ENCODE measurements around the gene MFSD6. TPM values are rescaled to one million over a fixed set of nuclear protein-coding genes. Genes with fewer than 3 reads are reported as not detected.
A peak's percentile ranks its signal among the peaks of the same experiment; 100 is the strongest.
"Not testable (repeated sequence)": the region's sequence is repeated elsewhere in the genome, so short reads cannot be mapped to it uniquely, and the experiment has no call there.

The MFSD6 gene
- total and polyA plus RNA-seq, 5 donors from 2014 or later, result 24.0 to 67.1 (median 29.2) TPM

- Histone ChIP-seq H3K9me3 (ENCODE audit: control insufficient read depth in 2 of 2, low read length in 2 of 2) (no peaks in the 10 kb centered on the region), H3K27ac (ENCODE audit: insufficient read depth, low read length, poor library complexity, severe bottlenecking) (no peak overlapping the region), H3K4me1 (ENCODE audit: control insufficient read depth, insufficient read depth, low read length, poor library complexity, severe bottlenecking) (no peaks in the 10 kb centered on the region), H3K36me3 (ENCODE audit: control insufficient read depth, insufficient read depth, low read length) (peaks cover 74% of the 10 kb centered on the region), H3K27me3 (ENCODE audit: control insufficient read depth, insufficient read depth, low read length) (no peaks in the 10 kb centered on the region), H3K4me3 (ENCODE audit: low read depth, low read length) (no peak overlapping the region)
- ATAC-seq (ENCODE audit: low read depth in 2 of 2), result no peak
- H3K4me3 Mint-ChIP-seq, result no peak overlapping the region
- H3K27me3 Mint-ChIP-seq, result no peaks in the 10 kb centered on the region
- H3K9me3 Mint-ChIP-seq, result no peaks in the 10 kb centered on the region
- peaks cover 46% of the 10 kb centered on the region for H3K36me3 Mint-ChIP-seq
- no peak for DNase-seq
- peak overlapping the region in 2 of 3 donors; percentile 18 to 80 for H3K27ac Mint-ChIP-seq
- H3K4me1 Mint-ChIP-seq, result peaks cover 4 to 14% (median 10%) of the 10 kb centered on the region in 4 donors
Observed at GRCh38 chr2:190506666-190507065, 98.5 kb downstream of the MFSD6 start.

- no peaks in the 10 kb centered on the region for H3K27me3 Mint-ChIP-seq
- Histone ChIP-seq H3K36me3 (ENCODE audit: control insufficient read depth, insufficient read depth, low read length) (peaks cover 74% of the 10 kb centered on the region), H3K9me3 (ENCODE audit: control insufficient read depth in 2 of 2, low read length in 2 of 2) (no peaks in the 10 kb centered on the region), H3K27ac (ENCODE audit: insufficient read depth, low read length, poor library complexity, severe bottlenecking) (no peak overlapping the region), H3K4me3 (ENCODE audit: low read depth, low read length) (no peak overlapping the region), H3K27me3 (ENCODE audit: control insufficient read depth, insufficient read depth, low read length) (no peaks in the 10 kb centered on the region), H3K4me1 (ENCODE audit: control insufficient read depth, insufficient read depth, low read length, poor library complexity, severe bottlenecking) (no peaks in the 10 kb centered on the region)
- H3K4me3 Mint-ChIP-seq, result no peak overlapping the region
- ATAC-seq (ENCODE audit: low read depth in 2 of 2) (no peak), DNase-seq (no peak)
- H3K36me3 Mint-ChIP-seq, result peaks cover 46% of the 10 kb centered on the region
- no peaks in the 10 kb centered on the region for H3K9me3 Mint-ChIP-seq
- H3K4me1 Mint-ChIP-seq, result peaks cover 4 to 14% (median 10%) of the 10 kb centered on the region in 4 donors
- H3K27ac Mint-ChIP-seq, result peak overlapping the region in 2 of 3 donors; percentile 18 to 52
Observed at GRCh38 chr2:190507135-190507534, 99.0 kb downstream of the MFSD6 start.

- Mint-ChIP-seq H3K36me3 (peaks cover 47% of the 10 kb centered on the region), H3K4me1 (peaks cover 4 to 21% (median 8%) of the 10 kb centered on the region in 4 donors), H3K27ac (peak overlapping the region in 1 of 3 donors; percentile 58)
- not testable (repeated sequence) for H3K4me1 ChIP-seq (ENCODE audit: control insufficient read depth, insufficient read depth, low read length, poor library complexity, severe bottlenecking); DNase-seq; H3K9me3 Mint-ChIP-seq; H3K4me3 ChIP-seq (ENCODE audit: low read depth, low read length); H3K9me3 ChIP-seq (ENCODE audit: control insufficient read depth in 2 of 2, low read length in 2 of 2); ATAC-seq (ENCODE audit: low read depth in 2 of 2); H3K4me3 Mint-ChIP-seq; H3K27me3 ChIP-seq (ENCODE audit: control insufficient read depth, insufficient read depth, low read length); H3K27ac ChIP-seq (ENCODE audit: insufficient read depth, low read length, poor library complexity, severe bottlenecking); H3K27me3 Mint-ChIP-seq
- peaks cover 67% of the 10 kb centered on the region for H3K36me3 ChIP-seq (ENCODE audit: control insufficient read depth, insufficient read depth, low read length)
Observed at GRCh38 chr2:190509895-190510294, 101.7 kb downstream of the MFSD6 start.

GRCh38 chr2:190511104-190511503, 102.9 kb downstream of the MFSD6 start:
- Mint-ChIP-seq H3K27ac (no peak overlapping the region), H3K27me3 (no peaks in the 10 kb centered on the region)

GRCh38 chr2:190512539-190513095, 104.5 kb downstream of the MFSD6 start:
- peaks cover 13 to 31% (median 17%) of the 10 kb centered on the region in 4 donors for H3K4me1 Mint-ChIP-seq
- peaks cover 43% of the 10 kb centered on the region for H3K36me3 ChIP-seq (ENCODE audit: control insufficient read depth, insufficient read depth, low read length)
- peaks cover 18% of the 10 kb centered on the region for H3K4me1 ChIP-seq (ENCODE audit: control insufficient read depth, insufficient read depth, low read length, poor library complexity, severe bottlenecking)
- DNase-seq (no peak), ATAC-seq (ENCODE audit: low read depth in 2 of 2) (no peak)
- H3K36me3 Mint-ChIP-seq, result peaks cover 45% of the 10 kb centered on the region
- H3K27me3 Mint-ChIP-seq, result no peaks in the 10 kb centered on the region
- H3K9me3 Mint-ChIP-seq, result no peaks in the 10 kb centered on the region
- peak overlapping the region; percentile 52 to 86 (median 67) for H3K27ac Mint-ChIP-seq
- H3K4me3 ChIP-seq (ENCODE audit: low read depth, low read length), result no peak overlapping the region
- H3K9me3 ChIP-seq (ENCODE audit: control insufficient read depth in 2 of 2, low read length in 2 of 2), result no peaks in the 10 kb centered on the region
- no peak overlapping the region for H3K4me3 Mint-ChIP-seq
- H3K27ac ChIP-seq (ENCODE audit: insufficient read depth, low read length, poor library complexity, severe bottlenecking), result no peak overlapping the region
- H3K27me3 ChIP-seq (ENCODE audit: control insufficient read depth, insufficient read depth, low read length), result no peaks in the 10 kb centered on the region

More at GRCh38 chr2:190511104-190511503, 102.9 kb downstream of the MFSD6 start:
- Histone ChIP-seq H3K27ac (ENCODE audit: insufficient read depth, low read length, poor library complexity, severe bottlenecking) (no peak overlapping the region), H3K4me1 (ENCODE audit: control insufficient read depth, insufficient read depth, low read length, poor library complexity, severe bottlenecking) (peaks cover 13% of the 10 kb centered on the region), H3K27me3 (ENCODE audit: control insufficient read depth, insufficient read depth, low read length) (no peaks in the 10 kb centered on the region), H3K4me3 (ENCODE audit: low read depth, low read length) (no peak overlapping the region), H3K36me3 (ENCODE audit: control insufficient read depth, insufficient read depth, low read length) (peaks cover 57% of the 10 kb centered on the region), H3K9me3 (ENCODE audit: control insufficient read depth in 2 of 2, low read length in 2 of 2) (no peaks in the 10 kb centered on the region)
- ATAC-seq (ENCODE audit: low read depth in 2 of 2) (no peak), DNase-seq (no peak)
- Mint-ChIP-seq H3K4me1 (peaks cover 8 to 23% (median 14%) of the 10 kb centered on the region in 4 donors), H3K9me3 (no peaks in the 10 kb centered on the region), H3K36me3 (peaks cover 46% of the 10 kb centered on the region), H3K4me3 (no peak overlapping the region)

GRCh38 chr2:190513877-190514276, 105.7 kb downstream of the MFSD6 start:
- peak overlapping the region in 2 of 3 donors; percentile 16 to 62 for H3K27ac Mint-ChIP-seq
- no peak overlapping the region for H3K27ac ChIP-seq (ENCODE audit: insufficient read depth, low read length, poor library complexity, severe bottlenecking)
- H3K36me3 Mint-ChIP-seq, result peaks cover 47% of the 10 kb centered on the region
- no peaks in the 10 kb centered on the region for H3K27me3 Mint-ChIP-seq
- peaks cover 38% of the 10 kb centered on the region for H3K36me3 ChIP-seq (ENCODE audit: control insufficient read depth, insufficient read depth, low read length)
- ATAC-seq (ENCODE audit: low read depth in 2 of 2) (no peak), DNase-seq (no peak)
- no peaks in the 10 kb centered on the region for H3K9me3 ChIP-seq (ENCODE audit: control insufficient read depth in 2 of 2, low read length in 2 of 2)
- no peaks in the 10 kb centered on the region for H3K27me3 ChIP-seq (ENCODE audit: control insufficient read depth, insufficient read depth, low read length)
- no peak overlapping the region for H3K4me3 ChIP-seq (ENCODE audit: low read depth, low read length)
- no peaks in the 10 kb centered on the region for H3K9me3 Mint-ChIP-seq
- peaks cover 18% of the 10 kb centered on the region for H3K4me1 ChIP-seq (ENCODE audit: control insufficient read depth, insufficient read depth, low read length, poor library complexity, severe bottlenecking)
- H3K4me3 Mint-ChIP-seq, result no peak overlapping the region
- H3K4me1 Mint-ChIP-seq, result peaks cover 13 to 33% (median 17%) of the 10 kb centered on the region in 4 donors

GRCh38 chr2:190514676-190515075, 106.5 kb downstream of the MFSD6 start:
- H3K4me3 Mint-ChIP-seq, result no peak overlapping the region
- H3K9me3 Mint-ChIP-seq, result no peaks in the 10 kb centered on the region
- H3K4me1 Mint-ChIP-seq, result peaks cover 13 to 39% (median 17%) of the 10 kb centered on the region in 4 donors
- Histone ChIP-seq H3K27ac (ENCODE audit: insufficient read depth, low read length, poor library complexity, severe bottlenecking) (no peak overlapping the region), H3K4me3 (ENCODE audit: low read depth, low read length) (no peak overlapping the region), H3K4me1 (ENCODE audit: control insufficient read depth, insufficient read depth, low read length, poor library complexity, severe bottlenecking) (peaks cover 21% of the 10 kb centered on the region), H3K27me3 (ENCODE audit: control insufficient read depth, insufficient read depth, low read length) (no peaks in the 10 kb centered on the region), H3K9me3 (ENCODE audit: control insufficient read depth in 2 of 2, low read length in 2 of 2) (no peaks in the 10 kb centered on the region), H3K36me3 (ENCODE audit: control insufficient read depth, insufficient read depth, low read length) (peaks cover 33% of the 10 kb centered on the region)
- no peak for DNase-seq
- H3K27ac Mint-ChIP-seq, result no peak overlapping the region
- H3K27me3 Mint-ChIP-seq, result no peaks in the 10 kb centered on the region
- peaks cover 40% of the 10 kb centered on the region for H3K36me3 Mint-ChIP-seq
- no peak for ATAC-seq (ENCODE audit: low read depth in 2 of 2)

- ATAC-seq (ENCODE audit: low read depth in 2 of 2) (peak; percentile 48 to 66), DNase-seq (peak in 2 of 3 donors; percentile 48 to 61)
- no peaks in the 10 kb centered on the region for H3K9me3 ChIP-seq (ENCODE audit: control insufficient read depth in 2 of 2, low read length in 2 of 2)
- H3K27ac ChIP-seq (ENCODE audit: insufficient read depth, low read length, poor library complexity, severe bottlenecking), result peak overlapping the region; percentile 43
- Mint-ChIP-seq H3K9me3 (no peaks in the 10 kb centered on the region), H3K4me1 (peaks cover 19 to 49% (median 23%) of the 10 kb centered on the region in 4 donors), H3K36me3 (peaks cover 38% of the 10 kb centered on the region), H3K4me3 (peak overlapping the region in 3 of 4 donors; percentile 23 to 75 (median 69)), H3K27ac (peak overlapping the region; percentile 79 to 83 (median 83)), H3K27me3 (no peaks in the 10 kb centered on the region)
- H3K4me3 ChIP-seq (ENCODE audit: low read depth, low read length), result peak overlapping the region; percentile 65
- H3K27me3 ChIP-seq (ENCODE audit: control insufficient read depth, insufficient read depth, low read length), result no peaks in the 10 kb centered on the region
- H3K36me3 ChIP-seq (ENCODE audit: control insufficient read depth, insufficient read depth, low read length), result peaks cover 25% of the 10 kb centered on the region
- peaks cover 31% of the 10 kb centered on the region for H3K4me1 ChIP-seq (ENCODE audit: control insufficient read depth, insufficient read depth, low read length, poor library complexity, severe bottlenecking)
Observed at GRCh38 chr2:190515687-190516086, 107.5 kb downstream of the MFSD6 start.

All from CD4-positive, CD25-positive, alpha-beta regulatory T cell (primary cell).